K562 (cell line): ENCODE results near the gene CLCN6. TPM values are rescaled to one million over a fixed set of nuclear protein-coding genes. Genes with fewer than 3 reads are reported as not detected.

ENCODE experiments used
- BRD4 ChIP-seq: fragments of 200-600 bp; sonication (generic); IDR thresholded peaks from 2 replicates; pipeline ENCODE4 v1.6.1; 2017; ENCODE audit warnings: inconsistent platforms
- E2F5 ChIP-seq: sonication (generic); formaldehyde crosslinking; IDR thresholded peaks from 2 replicates; pipeline ENCODE4 v1.8.0; 2022; ENCODE audit warnings: mild to moderate bottlenecking, missing genetic modification reagents
- E4F1 ChIP-seq: fragments of 250-450 bp; sonication (Bioruptor Pico); IDR thresholded peaks from 2 replicates; pipeline ENCODE4 v1.5.0; 2021; ENCODE audit warnings: mild to moderate bottlenecking, borderline replicate concordance
- KHSRP ChIP-seq: fragments of 450-650 bp; IDR thresholded peaks from 2 replicates; pipeline ENCODE4 v1.6.1; 2017
- KLF6 ChIP-seq: fragments of 250-450 bp; sonication (Bioruptor Pico); IDR thresholded peaks from 2 replicates; pipeline ENCODE4 v1.4.0; 2020; ENCODE audit warnings: mild to moderate bottlenecking, moderate library complexity, borderline replicate concordance
- PML ChIP-seq: IDR thresholded peaks from 2 replicates; pipeline ENCODE4 v1.6.1; 2012; ENCODE audit warnings: low read length, inconsistent platforms
- RNF219 ChIP-seq: fragments of 250-450 bp; sonication (Bioruptor Pico); IDR thresholded peaks from 2 replicates; pipeline ENCODE4 v1.5.0; 2022; ENCODE audit warnings: mild to moderate bottlenecking
- TFAM ChIP-seq: fragments of 250-450 bp; sonication (Bioruptor Pico); conservative IDR thresholded peaks from 2 replicates; pipeline ENCODE4 v1.5.0; 2021; ENCODE audit warnings: mild to moderate bottlenecking, moderate library complexity
- TSHZ1 ChIP-seq: fragments of 250-450 bp; sonication (Bioruptor Pico); IDR thresholded peaks from 2 replicates; pipeline ENCODE4 v1.4.0; 2020; ENCODE audit warnings: mild to moderate bottlenecking, moderate library complexity
- ZBTB9 ChIP-seq: fragments of 450-650 bp; formaldehyde crosslinking; IDR thresholded peaks from 2 replicates; pipeline ENCODE4 v1.4.0; 2020; ENCODE audit warnings: mild to moderate bottlenecking, moderate library complexity
- ZNF518B ChIP-seq: fragments of 250-450 bp; sonication (Bioruptor Pico); IDR thresholded peaks from 2 replicates; pipeline ENCODE4 v1.5.0; 2021; ENCODE audit warnings: mild to moderate bottlenecking, moderate library complexity
- polyA plus RNA-seq, 8 experiments: library from polyadenylated mRNA; depleted of rRNA in 4 of 8; stranded (reverse) in 5 of 8; unstranded in 3 of 8; fragments of >200 nt; fragmentation: Nextera tagmentation in 2 of 8; fragmentation: Illumina TruSeq in 1 of 8; extraction: Ambion mirVana in 2 of 8; extraction: Trizol in 1 of 8; gene quantifications; 2 replicates each; pipeline versions ENCODE4 v1.2.1 to v1.2.3, GENCODE V29; 2011 to 2014; ENCODE audit warnings: inconsistent platforms in 1 of 8, missing spikeins in 1 of 8
- total RNA-seq, 7 experiments: library from RNA; depleted of rRNA in 6 of 7; stranded (reverse); fragments of >200 nt in 6 of 7; fragmentation: Illumina TruSeq in 2 of 7; extraction: Trizol in 2 of 7; gene quantifications; 2 replicates each; pipeline versions ENCODE4 v1.2.1 to v1.2.3, GENCODE V29; 2011 to 2021; ENCODE audit warnings: low replicate concordance in 1 of 7

The CLCN6 gene
- total and polyA plus RNA-seq, 9 of the 15 experiments (the other 6 are each of a cell fraction or from before 2014, with no cell fraction given) = 2.0 to 21.8 (median 13.6) TPM

GRCh38 chr1:11806307-11806936, 431 bp downstream of the CLCN6 start (continued):
- no peak for TF ChIP-seq KLF6 (CRISPR knock-in tag)
- no peak for TF ChIP-seq E4F1
- 0 out of 2 replicates have a peak, but pooled peaks have one; percentile 11 for TF ChIP-seq RNF219 (CRISPR knock-in tag)
- TF ChIP-seq TSHZ1 (CRISPR knock-in tag) = no peak
- no peak for TF ChIP-seq ZBTB9
- no peak for TF ChIP-seq TFAM (CRISPR knock-in tag)
- TF ChIP-seq BRD4 = no peak
- no peak for TF ChIP-seq E2F5 (CRISPR knock-in tag)
- no peak for TF ChIP-seq KHSRP
- TF ChIP-seq ZNF518B = no peak
- TF ChIP-seq PML = no peak; the same call in none of the 2 replicates
